ENCODE data around the gene TMEM247.

- TF ChIP-seq POLR2AphosphoS5 (IDR thresholded peaks at IDR 0.05): no peak
- TF ChIP-seq CTCF (IDR thresholded peaks at IDR 0.05 in 8 of 11, conservative IDR thresholded peaks at IDR 0.05 in 3 of 11): no peak
- no peak for TF ChIP-seq POLR2A (IDR thresholded peaks at IDR 0.05)
Observed at GRCh38 chr2:46502291-46502885, 23.0 kb downstream of the TMEM247 start.
